HepG2 (cell line): ENCODE data around the gene SYS1. TPM values are rescaled to one million over a fixed set of nuclear protein-coding genes. Genes with fewer than 3 reads are reported as not detected.

ENCODE experiments used
- CEBPG ChIP-seq: IDR thresholded peaks from 2 replicates; pipeline ENCODE4 v1.6.1; 2016
- CENPX ChIP-seq: sonication (generic); formaldehyde crosslinking; IDR thresholded peaks from 2 replicates; pipeline ENCODE4 v1.9.0; 2021; ENCODE audit warnings: mild to moderate bottlenecking, missing genetic modification reagents, moderate library complexity
- DNMT3B ChIP-seq: conservative IDR thresholded peaks from 2 replicates; pipeline ENCODE4 v1.6.1; 2016; ENCODE audit warnings: missing biosample characterization, control low read depth
- DRAP1 ChIP-seq: IDR thresholded peaks from 2 replicates; pipeline ENCODE4 v1.6.1; 2016; ENCODE audit warnings: missing genetic modification reagents, missing compliant biosample characterization
- FOXK1 ChIP-seq: sonication (generic); formaldehyde crosslinking; IDR thresholded peaks from 2 replicates; pipeline ENCODE4 v1.4.0; 2020; ENCODE audit warnings: low read depth, missing genetic modification reagents, borderline replicate concordance
- FOXP1 ChIP-seq, 2 experiments: fragments of 450-650 bp in 1 of 2; IDR thresholded peaks; 2 replicates each; pipeline ENCODE4 v1.6.1; 2017 to 2018; ENCODE audit warnings: antibody characterized with exemption in 1 of 2
- FOXP4 ChIP-seq: sonication (generic); formaldehyde crosslinking; IDR thresholded peaks from 2 replicates; pipeline ENCODE4 v1.4.0; 2020; ENCODE audit warnings: missing genetic modification reagents
- HNF4A ChIP-seq: sonication (generic); formaldehyde crosslinking; IDR thresholded peaks from 2 replicates; pipeline ENCODE4 v1.4.0; 2020; ENCODE audit warnings: missing genetic modification reagents
- HOXA5 ChIP-seq: sonication (generic); formaldehyde crosslinking; IDR thresholded peaks from 2 replicates; pipeline ENCODE4 v1.4.0; 2020; ENCODE audit warnings: missing genetic modification reagents
- IRF9 ChIP-seq: sonication (generic); formaldehyde crosslinking; IDR thresholded peaks from 2 replicates; pipeline ENCODE4 v1.8.0; 2022; ENCODE audit warnings: missing genetic modification reagents, mild to moderate bottlenecking, borderline replicate concordance
- KMT2B ChIP-seq: IDR thresholded peaks from 2 replicates; pipeline ENCODE4 v1.6.1; 2016; ENCODE audit warnings: missing genetic modification reagents, missing compliant biosample characterization
- MATR3 ChIP-seq: sonication (generic); formaldehyde crosslinking; IDR thresholded peaks from 2 replicates; pipeline ENCODE4 v1.4.0; 2020; ENCODE audit warnings: missing genetic modification reagents
- MAX ChIP-seq: IDR thresholded peaks from 2 replicates; pipeline ENCODE4 v1.6.1; 2012; ENCODE audit warnings: inconsistent platforms
- MEF2D ChIP-seq: sonication (generic); formaldehyde crosslinking; IDR thresholded peaks from 2 replicates; pipeline ENCODE4 v1.5.1; 2020; ENCODE audit warnings: mild to moderate bottlenecking, missing genetic modification reagents
- PHF8 ChIP-seq: sonication (generic); formaldehyde crosslinking; IDR thresholded peaks from 2 replicates; pipeline ENCODE4 v1.5.0; 2020; ENCODE audit warnings: missing genetic modification reagents
- PRDM4 ChIP-seq: sonication (generic); formaldehyde crosslinking; IDR thresholded peaks from 2 replicates; pipeline ENCODE4 v1.9.0; 2021; ENCODE audit warnings: missing genetic modification reagents, borderline replicate concordance
- REPIN1 ChIP-seq: sonication (generic); formaldehyde crosslinking; IDR thresholded peaks from 2 replicates; pipeline ENCODE4 v1.8.0; 2022; ENCODE audit warnings: missing genetic modification reagents, low read depth, mild to moderate bottlenecking, borderline replicate concordance
- SAP130 ChIP-seq: IDR thresholded peaks from 2 replicates; pipeline ENCODE4 v1.6.1; 2016; ENCODE audit warnings: low read depth
- TAF1 ChIP-seq: sonication (generic); formaldehyde crosslinking; IDR thresholded peaks from 2 replicates; pipeline ENCODE4 v1.4.0; 2020; ENCODE audit warnings: missing genetic modification reagents
- ZFP41 ChIP-seq: sonication (generic); formaldehyde crosslinking; IDR thresholded peaks from 2 replicates; pipeline ENCODE4 v1.4.0; 2020; ENCODE audit warnings: mild to moderate bottlenecking, missing genetic modification reagents, borderline replicate concordance
- ZNF136 ChIP-seq: sonication (generic); formaldehyde crosslinking; IDR thresholded peaks from 2 replicates; pipeline ENCODE4 v1.8.1; 2022; ENCODE audit warnings: low read depth, mild to moderate bottlenecking, moderate library complexity, missing genetic modification reagents
- ZNF253 ChIP-seq: sonication (generic); formaldehyde crosslinking; IDR thresholded peaks from 2 replicates; pipeline ENCODE4 v1.8.0; 2022; ENCODE audit warnings: mild to moderate bottlenecking, missing genetic modification reagents, borderline replicate concordance
- ZNF317 ChIP-seq: sonication (generic); formaldehyde crosslinking; IDR thresholded peaks from 2 replicates; pipeline ENCODE4 v1.5.0; 2020; ENCODE audit warnings: mild to moderate bottlenecking, missing genetic modification reagents
- ZNF792 ChIP-seq: IDR thresholded peaks from 2 replicates; pipeline ENCODE4 v1.6.1; 2016
- ZSCAN30 ChIP-seq: sonication (generic); formaldehyde crosslinking; IDR thresholded peaks from 2 replicates; pipeline ENCODE4 v1.5.0; 2020; ENCODE audit warnings: mild to moderate bottlenecking, missing genetic modification reagents
- polyA plus RNA-seq, 8 experiments: library from polyadenylated mRNA; depleted of rRNA in 3 of 8; stranded (reverse) in 7 of 8; unstranded in 1 of 8; fragments of >200 nt; fragmentation: Illumina TruSeq in 4 of 8; extraction: Trizol in 4 of 8; gene quantifications; 2 replicates each; pipeline versions ENCODE4 v1.2.1 to v1.2.3, GENCODE V29; 2011 to 2016; ENCODE audit warnings: low read depth in 4 of 8, missing spikeins in 1 of 8, mixed read lengths in 1 of 8; ENCODE audit not compliant: insufficient read depth in 1 of 8
- total RNA-seq, 5 experiments: library from RNA; depleted of rRNA; stranded (reverse); fragments of >200 nt; fragmentation: Illumina TruSeq; extraction: Trizol; gene quantifications; 2 replicates each; pipeline ENCODE4 v1.2.3, GENCODE V29; 2016; ENCODE audit warnings: low read depth in 1 of 5

Gene SYS1
- total and polyA plus RNA-seq, 2 of the 13 experiments (the other 11 are each of a cell fraction or from before 2014, with no cell fraction given) = 38.3 to 65.6 TPM

GRCh38 chr20:45345104-45345936 is 17.6 kb upstream of the SYS1 start (continued):
- TF ChIP-seq PRDM4 (CRISPR knock-in tag) (no peak), PHF8 (CRISPR knock-in tag) (0 out of 2 replicates have a peak, but pooled peaks have one; percentile 17), FOXP1 (IDR thresholded peaks at IDR 0.05) (no peak), FOXP1 (CRISPR knock-in tag; IDR thresholded peaks at IDR 0.05) (peak; percentile 43; the same call in 1 of the 2 replicates), ZNF136 (CRISPR knock-in tag) (no peak), HNF4A (CRISPR knock-in tag) (peak; percentile 46; the same call in 1 of the 2 replicates), DRAP1 (peak; percentile 20; the same call in 1 of the 2 replicates), CEBPG (CRISPR knock-in tag) (peak; percentile 75), DNMT3B (CRISPR knock-in tag) (no peak), MEF2D (CRISPR knock-in tag) (0 out of 2 replicates have a peak, but pooled peaks have one; percentile 44), TAF1 (CRISPR knock-in tag) (0 out of 2 replicates have a peak, but pooled peaks have one; percentile 22), CENPX (CRISPR knock-in tag) (no peak), ZFP41 (CRISPR knock-in tag) (no peak), ZNF317 (peak; percentile 51), ZNF792 (CRISPR knock-in tag) (peak; percentile 64; the same call in 1 of the 2 replicates), MATR3 (no peak), ZNF253 (CRISPR knock-in tag) (peak; percentile 41; the same call in 1 of the 2 replicates), ZSCAN30 (CRISPR knock-in tag) (no peak), IRF9 (no peak), MAX (no peak), HOXA5 (no peak), FOXP4 (CRISPR knock-in tag) (peak; percentile 47), KMT2B (CRISPR knock-in tag) (0 out of 2 replicates have a peak, but pooled peaks have one; percentile 29), SAP130 (CRISPR knock-in tag) (peak; percentile 79), FOXK1 (peak; percentile 32; the same call in 1 of the 2 replicates), REPIN1 (CRISPR knock-in tag) (no peak)
